ENCODE data around the gene ITGA2B. TPM values are rescaled to one million over a fixed set of nuclear protein-coding genes. Genes with fewer than 3 reads are reported as not detected.

ITGA2B gene
- total and polyA plus RNA-seq, 2 of the 13 experiments (the other 11 are each of a cell fraction or from before 2014, with no cell fraction given), result 0.38 to 1.1 TPM

GRCh38 chr17:44384281-44384822 is 5.1 kb downstream of the ITGA2B start (continued):
- TF ChIP-seq ZNF142 (CRISPR knock-in tag; IDR thresholded peaks at IDR 0.05) (no peak), HOXA3 (CRISPR knock-in tag; IDR thresholded peaks at IDR 0.05) (no peak), ZNF501 (CRISPR knock-in tag; IDR thresholded peaks at IDR 0.05) (peak; percentile 57; the same call in 1 of the 2 replicates), ZFP90 (CRISPR knock-in tag; IDR thresholded peaks at IDR 0.05; ENCODE audit: borderline replicate concordance) (no peak), ZNF550 (CRISPR knock-in tag; IDR thresholded peaks at IDR 0.05; ENCODE audit: borderline replicate concordance) (0 out of 2 replicates have a peak, but pooled peaks have one; percentile 56), ZFP62 (CRISPR knock-in tag; IDR thresholded peaks at IDR 0.05) (no peak), THAP11 (CRISPR knock-in tag; IDR thresholded peaks at IDR 0.05) (no peak), ZMYM4 (CRISPR knock-in tag; IDR thresholded peaks at IDR 0.05) (0 out of 2 replicates have a peak, but pooled peaks have one; percentile 10), SKI (IDR thresholded peaks at IDR 0.05; ENCODE audit: partially characterized antibody) (no peak), STAG1 (CRISPR knock-in tag; IDR thresholded peaks at IDR 0.05) (no peak), MATR3 (CRISPR knock-in tag; IDR thresholded peaks at IDR 0.05) (no peak), ZNF687 (CRISPR knock-in tag; IDR thresholded peaks at IDR 0.05) (no peak), ZNF703 (CRISPR knock-in tag; IDR thresholded peaks at IDR 0.05; ENCODE audit: borderline replicate concordance) (no peak), KLF13 (CRISPR knock-in tag; IDR thresholded peaks at IDR 0.05) (0 out of 2 replicates have a peak, but pooled peaks have one; percentile 38), ZNF737 (CRISPR knock-in tag; IDR thresholded peaks at IDR 0.05; ENCODE audit: borderline replicate concordance) (0 out of 2 replicates have a peak, but pooled peaks have one; percentile 46), ZSCAN25 (CRISPR knock-in tag; IDR thresholded peaks at IDR 0.05) (no peak)
